HG02571 (cell line): Measurements from ENCODE around the gene AP4M1.

ENCODE experiments used
- ATAC-seq: cut with Tn5 transposase; IDR thresholded peaks from one replicate; pipeline ENCODE4 v1.9.1; 2021; ENCODE audit warnings: mild to moderate bottlenecking, moderate library complexity; ENCODE audit not compliant: unreplicated experiment

The AP4M1 gene

DNA sequence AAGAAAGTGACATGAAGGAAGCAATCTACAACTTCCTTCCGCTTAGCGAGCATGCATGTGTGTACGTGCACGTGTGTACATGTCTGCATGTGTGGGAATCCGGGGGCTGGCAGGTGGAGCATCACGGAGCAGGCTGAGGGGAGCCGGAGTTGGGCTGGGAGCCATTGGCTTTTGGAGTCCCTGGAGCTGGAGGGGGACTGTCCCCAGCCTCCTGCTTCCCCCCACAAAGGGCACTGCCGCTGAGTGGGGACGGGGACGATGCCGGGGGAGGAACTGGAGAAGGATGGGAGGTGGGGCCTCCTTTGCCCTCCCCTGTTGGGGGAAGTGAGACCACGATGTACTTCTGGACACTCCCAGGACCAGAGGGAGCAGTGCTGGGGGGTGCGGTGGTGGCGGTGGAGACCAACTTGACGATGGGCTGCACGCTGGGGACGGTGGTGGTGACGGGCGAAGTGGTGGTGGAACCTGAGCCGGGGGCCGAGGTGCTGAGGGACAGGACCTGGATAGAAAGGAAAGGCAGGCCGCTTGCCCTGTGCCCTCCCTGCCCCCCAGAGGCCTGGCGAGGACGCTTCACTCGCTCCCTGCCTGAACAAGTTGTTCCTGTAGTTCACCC, 5.8 kb downstream of the AP4M1 start:
- ATAC-seq, result no peak

DNA sequence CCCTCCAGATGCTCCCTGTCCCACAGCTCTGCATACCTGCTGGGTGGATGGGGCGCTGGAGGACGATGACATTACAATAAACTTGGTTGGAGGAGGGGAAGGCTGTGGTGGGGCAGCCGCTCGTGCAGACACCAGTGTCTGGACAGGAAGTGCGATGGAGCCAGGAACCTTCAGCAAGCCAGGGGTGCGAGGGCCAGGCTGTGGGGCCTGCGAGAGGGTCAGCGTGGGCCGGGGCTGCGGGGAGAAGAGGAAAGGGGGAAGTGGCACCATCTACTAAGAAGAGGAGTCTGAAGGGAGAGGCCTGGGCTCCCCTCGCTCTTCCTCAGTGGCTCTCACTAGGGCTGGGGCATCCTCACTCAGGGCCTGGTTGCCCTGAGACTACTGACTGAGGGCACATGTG, 6.4 kb downstream of the AP4M1 start:
- ATAC-seq, result no peak

DNA sequence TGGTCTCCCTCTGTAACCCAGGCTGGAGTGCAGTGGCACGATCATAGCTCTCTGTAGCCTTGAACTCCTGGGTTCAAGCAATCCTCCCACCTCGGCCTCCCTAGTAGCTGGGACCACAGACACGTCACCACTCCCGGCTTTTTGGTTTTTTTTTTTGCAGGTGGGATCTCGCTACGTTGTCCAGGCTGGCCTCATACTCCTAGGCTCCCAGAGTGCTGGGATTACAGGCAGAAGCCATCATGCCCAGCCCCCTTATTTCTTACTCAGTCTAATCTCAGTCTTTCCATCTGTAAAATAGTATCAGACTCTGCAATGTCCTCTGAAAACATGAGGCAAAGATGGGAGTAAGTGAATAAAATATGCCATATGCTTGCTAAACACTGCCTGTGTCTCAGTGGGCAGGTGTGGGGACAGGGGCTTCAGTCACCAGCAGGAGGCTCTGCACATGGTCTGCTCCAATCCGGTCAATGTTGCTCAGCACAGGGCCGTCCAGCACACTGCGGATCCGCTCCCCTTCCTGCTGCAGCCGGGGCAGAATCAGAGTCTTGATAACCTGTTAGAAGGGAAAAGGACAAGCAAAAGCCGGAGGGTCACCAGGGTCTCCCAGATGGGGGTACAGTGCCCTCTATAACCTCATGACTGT, 8.2 kb downstream of the AP4M1 start:
- ATAC-seq, result no peak

DNA sequence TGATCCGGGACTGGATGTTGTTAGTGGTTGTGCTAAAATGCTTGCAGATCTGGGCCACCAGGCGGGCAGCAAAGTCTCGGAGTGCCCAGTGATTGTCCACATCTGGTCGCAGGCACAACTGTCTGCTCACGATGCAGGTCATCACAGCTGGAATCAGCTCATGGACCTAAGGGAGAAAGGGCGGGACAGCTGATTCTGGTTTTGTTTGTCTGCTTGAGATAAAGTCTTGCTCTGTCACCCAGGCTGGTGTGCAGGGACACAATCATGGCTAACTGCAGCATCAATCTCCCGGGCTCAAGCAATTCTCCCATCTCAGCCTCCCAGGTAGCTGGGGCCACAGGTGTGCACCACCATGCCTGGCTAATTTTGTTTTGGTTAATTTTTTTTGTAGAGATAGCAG, 9.7 kb downstream of the AP4M1 start:
- no peak for ATAC-seq

DNA sequence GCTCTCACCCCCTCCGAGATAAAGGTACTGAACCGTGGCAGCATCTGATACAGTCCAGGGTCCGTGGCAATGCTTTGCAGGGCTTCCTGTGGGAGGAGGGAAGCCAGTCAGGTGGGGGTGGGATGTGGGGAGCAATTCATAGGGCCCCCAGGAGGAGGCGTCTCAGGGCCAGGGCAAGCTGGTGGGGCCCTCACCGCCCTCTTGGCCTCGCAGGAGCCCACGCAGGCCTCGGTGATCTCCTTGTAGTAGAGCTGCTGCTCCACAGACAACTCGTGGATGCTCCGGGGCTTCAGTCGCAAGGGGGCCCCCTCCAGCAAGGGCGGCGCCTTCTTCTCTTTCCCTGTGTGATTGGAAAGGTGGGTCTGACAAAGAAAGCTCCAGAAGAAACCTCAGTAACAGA, 10.5 kb downstream of the AP4M1 start:
- ATAC-seq, result no peak

DNA sequence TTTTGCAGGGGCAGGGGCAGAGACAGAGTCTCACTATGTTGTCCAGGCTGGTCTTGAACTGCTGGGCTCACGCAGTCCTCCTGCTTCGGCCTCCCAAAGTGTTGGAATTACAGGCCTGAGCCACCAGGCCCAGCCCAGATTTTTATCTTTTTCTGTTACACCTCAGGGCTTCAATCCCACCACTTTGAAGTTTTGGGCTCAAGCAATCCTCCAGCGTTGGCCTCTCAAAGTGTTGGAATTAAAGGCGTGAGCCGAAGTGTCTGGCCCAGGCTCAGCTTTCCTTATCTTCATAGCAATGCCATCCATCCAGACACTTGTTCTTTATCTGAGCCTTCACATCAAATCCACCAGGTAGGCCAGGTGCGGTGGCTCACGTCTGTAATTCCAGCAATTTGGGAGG, 13.6 kb downstream of the AP4M1 start:
- no peak for ATAC-seq

DNA sequence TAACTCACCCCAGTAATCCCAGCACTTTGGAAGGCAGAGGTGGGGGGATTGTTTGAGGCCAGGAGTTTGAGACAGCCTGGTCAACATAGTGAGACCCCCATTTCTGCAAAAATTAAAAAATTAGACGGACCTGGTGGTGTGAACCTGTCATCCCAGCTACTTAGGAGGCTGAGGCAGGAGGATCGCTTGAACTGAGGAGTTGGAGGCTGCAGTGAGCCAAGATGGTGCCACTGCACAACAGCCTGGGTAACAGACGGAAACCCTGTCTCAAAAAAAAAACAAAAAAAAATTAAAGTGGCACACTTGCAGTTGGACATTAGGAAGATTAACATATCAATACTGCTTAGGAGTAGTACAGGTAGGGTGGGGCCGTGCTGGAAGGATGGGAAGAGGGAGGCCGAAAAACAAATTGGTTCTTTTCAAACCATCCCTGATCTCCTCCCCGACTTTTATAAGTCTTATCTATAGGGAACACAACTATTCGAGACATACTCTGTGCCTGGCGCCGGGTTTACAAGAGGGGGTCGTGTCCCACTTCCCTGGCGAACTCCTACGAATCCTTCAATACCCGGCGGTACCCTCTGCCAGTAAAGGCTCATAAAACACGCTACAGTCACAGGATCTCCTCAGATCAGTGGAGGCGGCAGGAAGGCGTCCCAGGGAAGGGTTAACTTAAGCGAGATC, 17.1 kb downstream of the AP4M1 start:
- no peak for ATAC-seq

DNA sequence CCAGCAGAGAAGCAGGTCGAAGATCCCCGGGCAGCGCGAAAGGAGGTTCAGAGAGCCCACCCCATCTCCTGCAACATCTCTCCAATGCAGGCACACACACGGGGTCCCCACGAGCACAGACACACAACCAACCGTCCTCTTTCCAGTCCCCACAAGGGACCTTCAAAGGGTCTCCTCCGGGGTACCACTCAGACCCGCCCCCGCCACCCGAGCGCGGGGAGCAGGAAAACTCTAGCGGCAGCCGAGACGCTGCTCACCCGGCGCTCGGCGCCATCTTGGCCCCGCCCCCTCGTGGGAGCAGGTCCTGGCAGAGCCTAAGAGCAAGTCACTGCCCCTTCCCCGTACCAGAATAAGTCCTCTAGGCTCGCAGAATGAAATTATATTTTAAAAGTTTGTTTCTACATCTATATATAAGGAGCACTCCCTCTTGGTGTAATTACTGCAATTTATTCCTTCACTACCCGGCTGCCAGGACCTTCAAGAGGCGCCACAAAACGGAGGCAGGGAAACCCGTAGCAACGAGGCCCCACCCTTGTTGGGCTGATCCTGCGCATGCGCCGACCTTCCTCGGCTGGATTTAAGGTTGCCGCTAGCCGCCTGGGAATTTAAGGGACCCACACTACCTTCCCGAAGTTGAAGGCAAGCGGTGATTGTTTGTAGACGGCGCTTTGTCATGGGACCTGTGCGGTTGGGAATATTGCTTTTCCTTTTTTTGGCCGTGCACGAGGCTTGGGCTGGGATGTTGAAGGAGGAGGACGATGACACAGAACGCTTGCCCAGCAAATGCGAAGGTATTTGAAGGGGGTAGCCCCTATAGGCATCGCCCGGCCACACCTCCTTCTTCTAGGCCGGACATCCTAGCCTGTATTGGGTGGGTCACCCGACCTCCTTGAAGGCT, 17.9 kb downstream of the AP4M1 start, which contains the start of the genes CNPY4 and TAF6:
TSS of gene CNPY4 (plus strand) at position 563 of the 898 bp plus-strand sequence. CDS start at position 674, 111 bp downstream.
TSS of gene TAF6 (minus strand) at position 287 of the 898 bp plus-strand sequence. CDS start 5,149 bp downstream, outside the sequence.
- peak; percentile 66 for ATAC-seq

DNA sequence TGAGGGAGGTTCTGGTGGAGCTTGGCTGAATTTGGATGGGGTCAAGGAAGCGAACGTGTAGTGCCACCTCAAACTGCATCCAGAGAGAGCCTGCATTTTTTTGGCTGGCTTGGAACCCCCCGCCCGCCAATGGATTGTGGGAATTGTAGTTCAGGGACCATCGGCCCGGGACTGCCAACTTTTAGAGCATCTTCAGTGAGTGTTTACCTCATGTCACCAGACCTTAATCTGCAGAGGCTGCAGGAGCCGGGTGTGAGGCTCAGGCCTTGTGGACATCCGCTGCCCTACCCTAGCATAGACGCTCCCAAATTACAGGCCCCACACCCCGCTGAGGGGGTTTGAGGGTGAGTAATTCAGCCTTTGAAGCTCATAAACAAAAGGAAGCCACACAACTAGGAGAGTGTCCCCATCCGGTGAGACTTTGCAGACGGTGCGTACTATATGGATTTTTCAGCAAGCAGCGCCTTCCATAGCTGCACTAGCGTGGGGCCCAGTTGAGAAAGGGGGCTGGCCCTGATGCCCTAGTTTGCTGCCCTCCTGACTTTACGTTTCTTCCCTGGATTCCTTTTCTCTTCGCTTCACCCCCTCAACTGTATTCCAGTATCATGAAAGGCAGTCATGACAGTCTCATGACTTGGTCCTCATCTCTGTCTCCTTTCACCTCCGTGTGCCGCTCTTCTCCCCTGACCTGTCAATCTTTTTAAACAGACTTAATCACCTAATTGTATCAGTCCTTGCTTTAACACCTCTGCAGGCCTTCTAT, 18.7 kb downstream of the AP4M1 start:
- peak; percentile 21 for ATAC-seq

DNA sequence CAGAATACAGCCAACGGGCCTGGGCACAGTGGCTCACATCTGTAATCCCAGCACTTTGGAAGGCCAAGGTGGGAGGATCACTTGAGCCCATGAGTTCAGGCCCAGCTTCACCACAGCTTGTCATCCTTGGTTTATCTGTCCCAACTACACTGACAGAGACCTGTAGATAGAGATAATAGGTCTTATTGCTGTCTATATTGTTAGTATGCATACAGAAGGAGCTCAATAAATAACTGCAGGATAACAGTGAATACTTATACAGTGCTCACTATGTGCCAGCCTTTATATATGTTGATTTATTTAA, 19.2 kb downstream of the AP4M1 start:
- no peak for ATAC-seq

DNA sequence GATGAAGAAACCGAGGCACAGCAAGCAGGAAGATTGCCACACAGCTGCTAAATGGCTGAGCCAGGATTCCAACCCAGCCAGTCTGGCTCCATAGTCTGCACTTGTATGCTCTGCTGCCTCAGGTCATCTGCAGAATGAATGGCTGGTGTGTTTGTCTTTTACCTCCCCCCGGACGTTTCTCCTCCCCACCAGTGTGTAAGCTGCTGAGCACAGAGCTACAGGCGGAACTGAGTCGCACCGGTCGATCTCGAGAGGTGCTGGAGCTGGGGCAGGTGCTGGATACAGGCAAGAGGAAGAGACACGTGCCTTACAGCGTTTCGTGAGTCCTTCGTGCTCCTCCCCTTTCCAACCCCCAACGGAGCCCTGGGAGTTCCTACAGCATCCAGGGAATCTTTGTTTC, 20.6 kb downstream of the AP4M1 start:
- ATAC-seq, result no peak

DNA sequence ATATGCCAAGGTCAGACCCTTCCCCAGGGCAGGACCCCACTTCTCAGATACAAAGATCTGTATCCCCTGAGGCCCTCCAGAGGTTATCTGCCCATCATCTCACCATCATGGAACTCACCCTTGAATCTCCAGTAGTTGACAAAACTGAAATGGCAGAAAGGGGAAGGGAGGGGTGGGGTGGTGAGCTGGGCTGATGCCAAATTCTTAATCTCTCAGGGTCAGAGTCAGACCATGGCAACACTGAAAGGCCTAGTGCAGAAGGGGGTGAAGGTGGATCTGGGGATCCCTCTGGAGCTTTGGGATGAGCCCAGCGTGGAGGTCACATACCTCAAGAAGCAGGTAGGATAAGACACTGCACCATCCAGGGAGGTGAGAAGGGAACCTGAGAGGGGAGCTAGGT, 21.1 kb downstream of the AP4M1 start:
- ATAC-seq, result no peak

DNA sequence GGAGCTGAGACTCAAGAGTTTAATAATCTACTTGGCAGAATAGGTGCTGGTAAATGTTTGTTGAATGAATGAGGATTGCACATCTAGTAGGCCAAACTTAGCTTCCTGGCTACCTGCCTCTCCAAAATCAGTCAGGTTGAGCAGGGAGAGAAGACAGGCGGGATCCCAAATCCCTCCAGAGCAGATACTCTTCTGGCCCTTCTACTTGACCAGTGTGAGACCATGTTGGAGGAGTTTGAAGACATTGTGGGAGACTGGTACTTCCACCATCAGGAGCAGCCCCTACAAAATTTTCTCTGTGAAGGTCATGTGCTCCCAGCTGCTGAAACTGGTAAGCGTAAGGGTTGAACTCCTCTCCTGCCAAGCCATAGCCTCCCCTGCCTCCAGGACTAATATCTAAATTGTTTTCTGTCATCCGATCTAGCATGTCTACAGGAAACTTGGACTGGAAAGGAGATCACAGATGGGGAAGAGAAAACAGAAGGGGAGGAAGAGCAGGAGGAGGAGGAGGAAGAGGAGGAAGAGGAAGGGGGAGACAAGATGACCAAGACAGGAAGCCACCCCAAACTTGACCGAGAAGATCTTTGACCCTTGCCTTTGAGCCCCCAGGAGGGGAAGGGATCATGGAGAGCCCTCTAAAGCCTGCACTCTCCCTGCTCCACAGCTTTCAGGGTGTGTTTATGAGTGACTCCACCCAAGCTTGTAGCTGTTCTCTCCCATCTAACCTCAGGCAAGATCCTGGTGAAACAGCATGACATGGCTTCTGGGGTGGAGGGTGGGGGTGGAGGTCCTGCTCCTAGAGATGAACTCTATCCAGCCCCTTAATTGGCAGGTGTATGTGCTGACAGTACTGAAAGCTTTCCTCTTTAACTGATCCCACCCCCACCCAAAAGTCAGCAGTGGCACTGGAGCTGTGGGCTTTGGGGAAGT, 23.1 kb downstream of the AP4M1 start:
- ATAC-seq, result no peak

DNA sequence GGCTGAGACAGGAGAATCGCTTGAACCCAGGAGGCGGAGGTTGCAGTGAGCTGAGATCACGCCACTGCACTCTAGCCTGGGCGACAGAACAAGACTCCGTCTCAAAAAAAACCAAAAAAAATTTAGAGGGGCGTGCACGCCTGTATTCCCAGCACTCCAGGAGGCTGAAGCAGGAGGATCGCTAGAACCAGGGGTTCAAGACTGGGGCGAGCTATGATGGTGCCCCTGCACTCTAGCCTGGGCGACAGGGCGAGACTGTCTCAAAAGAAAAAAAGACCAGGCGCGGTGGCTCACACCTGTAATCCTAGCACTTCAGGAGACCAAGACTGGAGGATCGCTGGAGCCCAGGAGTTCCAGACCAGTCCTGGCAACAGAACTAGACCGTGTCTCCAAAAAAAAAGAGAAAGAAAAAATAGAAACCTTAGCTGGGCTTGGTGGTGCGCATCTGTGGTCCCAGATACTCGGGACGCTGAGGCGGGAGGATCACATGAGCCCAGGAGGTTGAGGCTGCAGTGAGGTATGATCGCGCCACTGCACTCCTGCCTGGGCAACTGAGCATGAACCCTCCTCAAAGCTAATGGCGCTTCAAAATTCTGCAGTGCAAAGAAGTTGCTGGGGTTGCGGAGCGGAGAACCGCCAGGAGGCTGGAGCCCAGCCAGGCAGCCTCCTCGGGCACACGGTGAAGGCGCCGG, 24.9 kb downstream of the AP4M1 start:
- no peak for ATAC-seq

DNA sequence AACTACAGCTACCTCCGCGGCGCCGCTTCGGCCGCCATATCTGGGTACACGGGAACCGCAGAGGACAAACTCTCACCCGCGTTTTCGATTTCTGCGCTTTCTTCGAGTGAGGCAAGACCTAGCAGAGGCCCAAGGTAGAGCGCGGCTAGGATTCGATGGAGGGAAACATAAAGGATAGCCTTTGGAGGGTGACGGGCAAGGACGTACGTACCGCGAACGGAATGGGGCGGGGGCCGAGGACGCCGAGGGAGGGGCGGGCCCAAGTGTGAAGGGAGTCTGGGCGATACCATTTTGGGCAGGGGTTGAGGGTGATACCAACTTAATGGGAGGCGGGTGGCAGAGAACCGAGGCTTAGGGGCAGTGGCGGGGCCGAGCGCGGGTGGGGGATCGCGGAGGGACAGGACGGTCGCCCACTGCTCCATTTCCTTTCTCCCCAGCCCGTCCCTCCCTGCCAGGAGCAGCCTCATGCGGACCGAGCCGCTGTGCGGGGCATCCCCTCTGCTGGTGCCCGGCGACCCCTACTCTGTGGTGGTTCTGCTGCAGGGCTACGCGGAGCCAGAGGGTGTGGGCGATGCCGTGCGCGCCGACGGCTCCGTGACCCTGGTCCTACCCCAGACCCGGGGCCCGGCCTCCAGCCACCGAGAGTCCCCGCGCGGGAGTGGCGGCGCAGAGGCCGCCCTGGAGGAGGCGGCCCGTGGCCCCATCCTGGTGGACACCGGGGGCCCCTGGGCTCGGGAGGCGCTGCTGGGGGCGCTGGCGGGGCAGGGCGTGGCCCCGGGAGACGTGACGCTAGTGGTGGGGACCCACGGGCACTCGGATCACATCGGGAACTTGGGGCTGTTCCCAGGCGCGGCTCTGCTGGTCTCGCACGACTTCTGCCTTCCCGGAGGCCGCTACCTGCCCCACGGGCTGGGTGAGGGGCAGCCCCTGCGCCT, 25.8 kb downstream of the AP4M1 start, which contains the start of gene MBLAC1:
TSS of gene MBLAC1 (plus strand) at position 37 of the 935 bp plus-strand sequence. CDS start at position 466, 429 bp downstream.
- peak; percentile 61 for ATAC-seq

DNA sequence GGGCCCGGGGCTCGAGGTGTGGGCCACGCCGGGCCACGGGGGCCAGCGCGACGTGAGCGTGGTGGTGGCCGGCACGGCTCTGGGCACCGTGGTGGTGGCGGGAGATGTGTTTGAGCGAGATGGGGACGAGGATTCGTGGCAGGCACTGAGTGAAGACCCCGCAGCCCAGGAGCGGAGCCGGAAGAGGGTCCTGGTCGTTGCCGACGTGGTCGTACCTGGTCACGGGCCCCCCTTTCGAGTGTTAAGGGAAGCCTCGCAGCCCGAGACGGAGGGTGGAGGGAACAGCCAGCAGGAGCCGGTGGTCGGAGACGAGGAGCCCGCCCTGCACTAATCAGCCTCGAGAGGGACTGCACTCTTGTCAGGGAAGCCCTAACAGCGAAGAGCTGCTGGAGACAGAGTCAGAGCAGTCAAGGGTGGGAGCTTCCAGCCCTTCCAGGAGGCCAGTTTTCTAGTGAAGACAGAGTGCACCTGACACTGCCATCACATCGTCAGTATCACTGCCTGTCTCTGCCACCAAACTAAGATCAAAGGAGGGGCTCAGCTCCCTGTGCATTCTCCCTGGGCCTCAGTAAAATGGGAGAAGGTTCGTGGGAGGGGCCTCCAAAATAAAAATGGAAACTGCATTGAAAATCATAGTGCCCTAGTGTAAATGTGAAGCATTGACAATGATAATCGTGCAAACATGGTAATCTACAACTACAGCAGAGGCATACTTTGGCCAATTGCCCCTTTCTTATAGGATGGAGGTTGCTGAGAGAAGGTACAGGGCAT, 26.6 kb downstream of the AP4M1 start:
- no peak for ATAC-seq

DNA sequence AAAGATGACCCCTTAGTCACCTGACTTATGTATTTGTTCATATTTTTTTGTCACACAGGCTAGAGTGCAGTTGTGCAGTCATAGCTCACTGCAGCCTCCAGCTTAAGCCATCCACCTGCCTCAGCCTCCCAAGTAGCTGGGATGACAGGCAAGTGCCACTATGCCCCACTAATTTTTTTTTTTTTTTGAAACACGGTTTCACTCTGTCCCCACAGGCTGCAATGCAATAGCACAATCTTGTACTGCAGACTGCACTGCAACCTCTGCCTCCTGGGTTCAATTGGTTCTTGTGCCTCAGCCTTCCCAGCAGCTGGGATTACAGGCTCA, 27.2 kb downstream of the AP4M1 start:
- no peak for ATAC-seq
